ENCODE results near the gene PLA2G2F. TPM values are rescaled to one million over a fixed set of nuclear protein-coding genes. Genes with fewer than 3 reads are reported as not detected.

PLA2G2F gene
- total and polyA plus RNA-seq, 2 donors (not counting 3 experiments of a cell fraction or from before 2014, with no cell fraction given), result not detected

DNA sequence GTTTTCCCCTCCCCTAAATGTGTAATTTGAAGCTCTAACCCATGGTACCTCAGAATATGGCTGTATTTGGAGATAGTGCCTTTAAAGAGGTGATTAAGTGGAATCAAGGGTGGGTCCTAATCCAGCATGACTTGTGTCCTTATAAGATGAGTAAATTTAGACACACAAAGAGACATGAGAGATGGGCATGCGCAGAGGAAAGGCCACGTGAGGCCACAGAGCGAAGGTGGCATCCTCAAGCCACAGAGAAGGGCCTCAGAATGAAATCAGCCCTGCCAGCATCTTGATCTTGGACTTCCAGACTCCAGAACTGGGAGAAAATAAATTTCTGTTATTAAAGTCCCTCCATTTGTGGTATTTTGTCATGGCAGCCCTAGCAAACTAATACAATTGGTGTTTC lies 2.9 kb upstream of the PLA2G2F start:
- FAIRE-seq (no peak), DNase-seq (ENCODE audit: low read depth, low spot score) (no peak)
- ChIA-PET CTCF (no interaction called here), POLR2A (no interaction called here)
- no TSS peak for BruUV-seq (replicated peaks)
- Histone ChIP-seq H4K20me1 (replicated peaks; ENCODE audit: control insufficient read depth, extremely low read depth, insufficient read depth, low read length) (no peaks in the 10 kb centered on the region), H3K9me1 (replicated peaks; ENCODE audit: control insufficient read depth, extremely low read depth, insufficient read depth, low read length) (no peaks in the 10 kb centered on the region), H3K27me3 (ENCODE audit: control insufficient read depth in 2 of 2, insufficient read depth in 2 of 2, low read length in 2 of 2) (no peaks in the 10 kb centered on the region), H3K27ac (ENCODE audit: insufficient read depth, low read depth, low read length) (no peak overlapping the region), H3K79me2 (ENCODE audit: control insufficient read depth, insufficient read depth, low read length) (no peaks in the 10 kb centered on the region), H3K4me3 (replicated peaks in 1 of 3; ENCODE audit: insufficient read depth in 1 of 3, low read depth in 1 of 3, low read length in 3 of 3) (no peak overlapping the region), H3K36me3 (ENCODE audit: control insufficient read depth in 2 of 2, extremely low read depth in 1 of 2, insufficient read depth in 2 of 2, low read length in 2 of 2) (no peaks in the 10 kb centered on the region), H2AFZ (ENCODE audit: low read depth, low read length) (no peak overlapping the region), H3K9me3 (replicated peaks; ENCODE audit: control insufficient read depth, insufficient read depth, low read length) (no peaks in the 10 kb centered on the region), H3K4me1 (ENCODE audit: control insufficient read depth, extremely low read depth, insufficient read depth, low read length) (no peaks in the 10 kb centered on the region), H3K9ac (replicated peaks; ENCODE audit: extremely low read depth, insufficient read depth, low read length) (no peak overlapping the region), H3K4me2 (ENCODE audit: insufficient read depth, low read length) (no peak overlapping the region)
- TF ChIP-seq, protein P1, sequence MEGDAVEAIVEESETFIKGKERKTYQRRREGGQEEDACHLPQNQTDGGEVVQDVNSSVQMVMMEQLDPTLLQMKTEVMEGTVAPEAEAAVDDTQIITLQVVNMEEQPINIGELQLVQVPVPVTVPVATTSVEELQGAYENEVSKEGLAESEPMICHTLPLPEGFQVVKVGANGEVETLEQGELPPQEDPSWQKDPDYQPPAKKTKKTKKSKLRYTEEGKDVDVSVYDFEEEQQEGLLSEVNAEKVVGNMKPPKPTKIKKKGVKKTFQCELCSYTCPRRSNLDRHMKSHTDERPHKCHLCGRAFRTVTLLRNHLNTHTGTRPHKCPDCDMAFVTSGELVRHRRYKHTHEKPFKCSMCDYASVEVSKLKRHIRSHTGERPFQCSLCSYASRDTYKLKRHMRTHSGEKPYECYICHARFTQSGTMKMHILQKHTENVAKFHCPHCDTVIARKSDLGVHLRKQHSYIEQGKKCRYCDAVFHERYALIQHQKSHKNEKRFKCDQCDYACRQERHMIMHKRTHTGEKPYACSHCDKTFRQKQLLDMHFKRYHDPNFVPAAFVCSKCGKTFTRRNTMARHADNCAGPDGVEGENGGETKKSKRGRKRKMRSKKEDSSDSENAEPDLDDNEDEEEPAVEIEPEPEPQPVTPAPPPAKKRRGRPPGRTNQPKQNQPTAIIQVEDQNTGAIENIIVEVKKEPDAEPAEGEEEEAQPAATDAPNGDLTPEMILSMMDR (IDR thresholded peaks at IDR 0.05; ENCODE audit: extremely low read depth in 1 of 2, insufficient read depth in 1 of 2, low read depth in 1 of 2, low read length in 2 of 2), result no peak
- TF ChIP-seq MYC (IDR thresholded peaks at IDR 0.05; ENCODE audit: low read depth, low read length) (no peak), EZH2 (IDR thresholded peaks at IDR 0.05; ENCODE audit: borderline replicate concordance, low read depth, low read length, severe bottlenecking) (no peak), FOS (IDR thresholded peaks at IDR 0.05; ENCODE audit: borderline replicate concordance, insufficient read depth, low read length) (no peak), JUN (IDR thresholded peaks at IDR 0.05; ENCODE audit: borderline replicate concordance, insufficient read depth, insufficient read length, low read depth) (no peak), POLR2AphosphoS5 (IDR thresholded peaks at IDR 0.05; ENCODE audit: insufficient read depth, low read depth, low read length) (no peak), POLR2A (IDR thresholded peaks at IDR 0.05; ENCODE audit: low read depth, low read length) (no peak), GATA2 (IDR thresholded peaks at IDR 0.05; ENCODE audit: insufficient read depth, insufficient read length, low read depth, low read length) (no peak)
- TF ChIP-seq, protein P2, sequence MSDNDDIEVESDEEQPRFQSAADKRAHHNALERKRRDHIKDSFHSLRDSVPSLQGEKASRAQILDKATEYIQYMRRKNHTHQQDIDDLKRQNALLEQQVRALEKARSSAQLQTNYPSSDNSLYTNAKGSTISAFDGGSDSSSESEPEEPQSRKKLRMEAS (IDR thresholded peaks at IDR 0.05; ENCODE audit: insufficient read depth, insufficient read length), result no peak
- dilution Hi-C loops (cut with MboI; ENCODE audit: extremely low pct_ligation_motif_present, low sequenced_read_pairs), result no loop called here
- intact Hi-C loops (cut with micrococcal nuclease), result no loop called here

All from endothelial cell of umbilical vein (primary cell).